DND-41 (cell line): ENCODE results near the gene CDH16.

Experiments
- EZH2 ChIP-seq: IDR thresholded peaks from 3 replicates; pipeline ENCODE4 v1.6.1; 2012; ENCODE audit warnings: borderline replicate concordance, low read depth, mild to moderate bottlenecking, moderate library complexity, low read length, inconsistent platforms; ENCODE audit not compliant: severe bottlenecking
- TF ChIP-seq, protein P1 (sequence below): IDR thresholded peaks from 2 replicates; pipeline ENCODE4 v1.5.1; 2012; ENCODE audit warnings: borderline replicate concordance, low read length, moderate library complexity, mild to moderate bottlenecking; ENCODE audit not compliant: poor library complexity, severe bottlenecking; ENCODE audit errors: extremely low read depth

DNA sequence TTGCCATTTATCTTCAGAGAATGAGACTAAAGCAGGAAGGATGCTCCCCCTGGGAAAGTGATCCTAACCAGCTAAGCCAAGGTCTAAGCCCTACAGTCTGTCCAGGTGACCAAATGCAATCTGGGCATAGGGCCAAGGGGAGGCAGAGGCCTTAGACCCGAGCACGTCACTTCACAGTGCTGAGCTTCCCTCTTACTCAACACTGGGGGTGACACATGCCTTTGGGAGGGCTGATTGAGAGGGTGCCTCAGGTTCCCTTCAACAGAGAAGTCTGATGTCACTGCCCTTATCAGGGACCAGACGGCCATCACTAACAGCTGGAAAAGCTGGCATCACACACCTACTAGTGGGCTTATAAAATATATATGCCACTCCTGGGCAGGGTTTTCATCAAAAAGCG is 11.5 kb upstream of the CDH16 start:
- TF ChIP-seq EZH2 = no peak
- TF ChIP-seq, protein P1, sequence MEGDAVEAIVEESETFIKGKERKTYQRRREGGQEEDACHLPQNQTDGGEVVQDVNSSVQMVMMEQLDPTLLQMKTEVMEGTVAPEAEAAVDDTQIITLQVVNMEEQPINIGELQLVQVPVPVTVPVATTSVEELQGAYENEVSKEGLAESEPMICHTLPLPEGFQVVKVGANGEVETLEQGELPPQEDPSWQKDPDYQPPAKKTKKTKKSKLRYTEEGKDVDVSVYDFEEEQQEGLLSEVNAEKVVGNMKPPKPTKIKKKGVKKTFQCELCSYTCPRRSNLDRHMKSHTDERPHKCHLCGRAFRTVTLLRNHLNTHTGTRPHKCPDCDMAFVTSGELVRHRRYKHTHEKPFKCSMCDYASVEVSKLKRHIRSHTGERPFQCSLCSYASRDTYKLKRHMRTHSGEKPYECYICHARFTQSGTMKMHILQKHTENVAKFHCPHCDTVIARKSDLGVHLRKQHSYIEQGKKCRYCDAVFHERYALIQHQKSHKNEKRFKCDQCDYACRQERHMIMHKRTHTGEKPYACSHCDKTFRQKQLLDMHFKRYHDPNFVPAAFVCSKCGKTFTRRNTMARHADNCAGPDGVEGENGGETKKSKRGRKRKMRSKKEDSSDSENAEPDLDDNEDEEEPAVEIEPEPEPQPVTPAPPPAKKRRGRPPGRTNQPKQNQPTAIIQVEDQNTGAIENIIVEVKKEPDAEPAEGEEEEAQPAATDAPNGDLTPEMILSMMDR = no peak
